SU-DHL-6 (cell line): ENCODE measurements around the gene MAN1A2.

Experiments used
- H2AFZ ChIP-seq: fragments of 200-600 bp; sonication (generic); 2 replicates; pipeline ENCODE4 v1.6.1; 2014; ENCODE audit warnings: low read depth, mild to moderate bottlenecking, moderate library complexity, mixed read lengths, antibody characterized with exemption, low read length; ENCODE audit not compliant: severe bottlenecking
- H3F3A ChIP-seq: fragments of 200-600 bp; shearing (Covaris generic); 2 replicates; pipeline ENCODE4 v1.6.0; 2016; ENCODE audit warnings: antibody characterized with exemption, mild to moderate bottlenecking; ENCODE audit not compliant: insufficient read depth
- H3K27ac ChIP-seq: fragments of 200-600 bp; sonication (generic); 2 replicates; pipeline ENCODE4 v1.5.1; 2016; ENCODE audit warnings: low read depth, mild to moderate bottlenecking, low read length, moderate library complexity, mixed read lengths
- H3K27me3 ChIP-seq: fragments of 200-600 bp; sonication (generic), shearing (Covaris generic); 2 replicates; pipeline ENCODE4 v1.6.0; 2014; ENCODE audit warnings: mild to moderate bottlenecking, low read length
- H3K36me3 ChIP-seq: fragments of 200-600 bp; sonication (generic); 2 replicates; pipeline ENCODE4 v1.6.1; 2014; ENCODE audit warnings: mild to moderate bottlenecking, low read length, mixed read lengths
- H3K4me2 ChIP-seq: fragments of 300-600, 200-600 bp; shearing (Covaris generic), sonication (generic); 2 replicates; pipeline ENCODE4 v1.6.0; 2014; ENCODE audit warnings: low read length, low read depth, mild to moderate bottlenecking; ENCODE audit not compliant: poor library complexity, severe bottlenecking
- H3K4me3 ChIP-seq: fragments of 200-600 bp; sonication (generic); 2 replicates; pipeline ENCODE4 v1.5.1; 2014; ENCODE audit warnings: antibody characterized with exemption, low read length, mild to moderate bottlenecking, mixed read lengths; ENCODE audit not compliant: insufficient read depth, poor library complexity, severe bottlenecking
- H3K79me2 ChIP-seq: fragments of 200-600 bp; sonication (generic); 2 replicates; pipeline ENCODE4 v1.6.1; 2014; ENCODE audit warnings: mild to moderate bottlenecking, low read length, moderate library complexity; ENCODE audit not compliant: insufficient read depth
- H3K9ac ChIP-seq: fragments of 200-600 bp; sonication (generic); 2 replicates; pipeline ENCODE4 v1.7.0; 2014; ENCODE audit warnings: mild to moderate bottlenecking, low read length
- H3K9me2 ChIP-seq: fragments of 200-600 bp; sonication (generic); replicated peaks from 2 replicates; pipeline ENCODE4 v1.6.1; 2014; ENCODE audit warnings: low read length; ENCODE audit not compliant: insufficient read depth
- H3K9me3 ChIP-seq: fragments of 200-600 bp; sonication (generic); 2 replicates; pipeline ENCODE4 v1.6.1; 2014; ENCODE audit warnings: low read length, mixed read lengths; ENCODE audit not compliant: insufficient read depth
- H4K20me1 ChIP-seq: fragments of 200-600 bp; sonication (generic); 2 replicates; pipeline ENCODE4 v1.6.1; 2014; ENCODE audit warnings: low read depth, mild to moderate bottlenecking, antibody characterized with exemption, low read length, moderate library complexity, mixed read lengths
- CTCF ChIP-seq: fragments of 200-600 bp; sonication (generic); IDR thresholded peaks from one replicate; pipeline ENCODE4 v1.5.1; 2017; ENCODE audit warnings: antibody characterized with exemption, mild to moderate bottlenecking, low read length, moderate library complexity; ENCODE audit not compliant: insufficient read depth, poor library complexity, severe bottlenecking
- EZH2phosphoT487 ChIP-seq: fragments of 200-600 bp; sonication (generic), shearing (Covaris generic); conservative IDR thresholded peaks from 2 replicates; pipeline ENCODE4 v1.6.1; 2018; ENCODE audit warnings: mild to moderate bottlenecking, antibody characterized with exemption, low read length, moderate library complexity, mixed read lengths

MAN1A2 gene

GRCh38 chr1:117567435-117567834 lies 200.2 kb downstream of the MAN1A2 start:
- no peak for TF ChIP-seq EZH2phosphoT487
- no peak for TF ChIP-seq CTCF

GRCh38 chr1:117567976-117568375 lies 200.7 kb downstream of the MAN1A2 start:
- Histone ChIP-seq H3K27me3 (no peaks in the 10 kb centered on the region), H3K79me2 (no peaks in the 10 kb centered on the region), H3F3A (no peaks in the 10 kb centered on the region)

More at GRCh38 chr1:117567435-117567834, 200.2 kb downstream of the MAN1A2 start:
- Histone ChIP-seq H3K9me2 (no peaks in the 10 kb centered on the region), H3K9ac (no peak overlapping the region), H3K9me3 (no peaks in the 10 kb centered on the region), H2AFZ (no peak overlapping the region), H3K27ac (no peak overlapping the region), H4K20me1 (no peaks in the 10 kb centered on the region), H3K4me2 (no peak overlapping the region), H3K27me3 (no peaks in the 10 kb centered on the region), H3K36me3 (no peaks in the 10 kb centered on the region), H3K4me3 (no peak overlapping the region), H3F3A (no peaks in the 10 kb centered on the region), H3K79me2 (no peaks in the 10 kb centered on the region)

GRCh38 chr1:117568999-117569398 lies 201.8 kb downstream of the MAN1A2 start:
- Histone ChIP-seq H3K9me3 (no peaks in the 10 kb centered on the region), H3K9ac (no peak overlapping the region), H4K20me1 (no peaks in the 10 kb centered on the region), H3K4me2 (no peak overlapping the region), H3K9me2 (no peaks in the 10 kb centered on the region), H3K27ac (no peak overlapping the region), H3K27me3 (no peaks in the 10 kb centered on the region), H3K79me2 (no peaks in the 10 kb centered on the region), H3K36me3 (no peaks in the 10 kb centered on the region), H3K4me3 (no peak overlapping the region), H2AFZ (no peak overlapping the region), H3F3A (no peaks in the 10 kb centered on the region)
- TF ChIP-seq CTCF (no peak), EZH2phosphoT487 (no peak)

More at GRCh38 chr1:117567976-117568375, 200.7 kb downstream of the MAN1A2 start:
- no peak overlapping the region for H3K4me3 ChIP-seq
- H3K27ac ChIP-seq = no peak overlapping the region
- H3K9me2 ChIP-seq = no peaks in the 10 kb centered on the region
- TF ChIP-seq EZH2phosphoT487 (no peak), CTCF (no peak)
- no peaks in the 10 kb centered on the region for H4K20me1 ChIP-seq
- H3K9me3 ChIP-seq = no peaks in the 10 kb centered on the region
- no peak overlapping the region for H3K9ac ChIP-seq
- H3K36me3 ChIP-seq = no peaks in the 10 kb centered on the region
- H3K4me2 ChIP-seq = no peak overlapping the region
- H2AFZ ChIP-seq = no peak overlapping the region
